Erythroblast (primary cell): ENCODE results near the gene CWC27.

Experiments used
- GATA1 ChIP-seq: IDR thresholded peaks from 2 replicates; pipeline ENCODE4 v1.6.1; 2011; ENCODE audit warnings: low read depth, mild to moderate bottlenecking, control low read depth, low read length, moderate library complexity
- POLR2A ChIP-seq: IDR thresholded peaks from 2 replicates; pipeline ENCODE4 v1.6.1; 2011; ENCODE audit warnings: mild to moderate bottlenecking, low read length

- TF ChIP-seq POLR2A (peak; percentile 88), GATA1 (no peak)
Measured at GRCh38 chr5:64768358-64769312, at the start of gene CWC27, which contains the start of gene SREK1IP1.
